Measurements from ENCODE around the gene SMTNL1.

SMTNL1 gene

GRCh38 chr11:57500926-57501325 is 36.5 kb upstream of the SMTNL1 start:
- Histone ChIP-seq H3K4me1 (ENCODE audit: control extremely low read depth in 1 of 4, control insufficient read depth in 4 of 4, insufficient read depth in 4 of 4, low read length in 3 of 4) (peaks cover 0 to 11% (median 5%) of the 10 kb centered on the region in 4 experiments), H3K4me3 (ENCODE audit: control insufficient read depth in 1 of 7, extremely low read depth in 1 of 7, insufficient read depth in 4 of 7, low read depth in 2 of 7, low read length in 6 of 7) (no peak overlapping the region), H3K9me3 (ENCODE audit: control extremely low read depth in 1 of 5, control insufficient read depth in 4 of 5, insufficient read depth in 2 of 5, low read depth in 1 of 5, low read length in 4 of 5) (no peaks in the 10 kb centered on the region), H3K27me3 (replicated peaks in 2 of 5; ENCODE audit: control insufficient read depth in 4 of 5, insufficient read depth in 5 of 5, low read length in 4 of 5) (no peaks in the 10 kb centered on the region), H3K27ac (ENCODE audit: insufficient read depth in 1 of 2, low read depth in 1 of 2, low read length in 2 of 2, poor library complexity in 1 of 2, severe bottlenecking in 2 of 2) (no peak overlapping the region), H3K36me3 (ENCODE audit: control insufficient read depth in 4 of 4, insufficient read depth in 4 of 4, low read length in 3 of 4) (peaks cover 11 to 72% (median 46%) of the 10 kb centered on the region in 4 experiments)
- ChIA-PET POLR2A (no interaction called here), CTCF (interaction anchor here (1.3 to 18.0 kb wide), 7 partner anchors 7 to 140 kb away, joined by 4 to 410 read pairs (median 14); partner anchors contain the start of genes SLC43A1 and TIMM10)
- no peak for DNase-seq
- 97% methylated on average over 11 of the region's 15 CpGs for WGBS (ENCODE audit: insufficient coverage)

GRCh38 chr11:57501953-57502352 is 35.4 kb upstream of the SMTNL1 start:
- Histone ChIP-seq H3K27ac (ENCODE audit: insufficient read depth in 1 of 2, low read depth in 1 of 2, low read length in 2 of 2, poor library complexity in 1 of 2, severe bottlenecking in 2 of 2) (no peak overlapping the region), H3K9me3 (ENCODE audit: control extremely low read depth in 1 of 5, control insufficient read depth in 4 of 5, insufficient read depth in 2 of 5, low read depth in 1 of 5, low read length in 4 of 5) (no peaks in the 10 kb centered on the region), H3K4me1 (ENCODE audit: control extremely low read depth in 1 of 4, control insufficient read depth in 4 of 4, insufficient read depth in 4 of 4, low read length in 3 of 4) (peaks cover 0 to 11% (median 5%) of the 10 kb centered on the region in 4 experiments), H3K27me3 (replicated peaks in 2 of 5; ENCODE audit: control insufficient read depth in 4 of 5, insufficient read depth in 5 of 5, low read length in 4 of 5) (no peaks in the 10 kb centered on the region), H3K36me3 (ENCODE audit: control insufficient read depth in 4 of 4, insufficient read depth in 4 of 4, low read length in 3 of 4) (peaks cover 7 to 69% (median 38%) of the 10 kb centered on the region in 4 experiments), H3K4me3 (ENCODE audit: control insufficient read depth in 1 of 7, extremely low read depth in 1 of 7, insufficient read depth in 4 of 7, low read depth in 2 of 7, low read length in 6 of 7) (no peak overlapping the region)
- 100% methylated on average over 3 of the region's 4 CpGs for WGBS (ENCODE audit: insufficient coverage)
- ChIA-PET CTCF (interaction anchor here (0.8 to 18.0 kb wide), 15 partner anchors 9 to 139 kb away, joined by 3 to 410 read pairs (median 6); partner anchors contain the start of genes SLC43A1 and TIMM10), POLR2A (no interaction called here)
- DNase-seq = no peak

GRCh38 chr11:57502376-57502775 is 35.0 kb upstream of the SMTNL1 start:
- POLR2A ChIA-PET = no interaction called here
- 100% methylated on average over 3 of the region's 3 CpGs for WGBS (ENCODE audit: insufficient coverage)
- no peaks in the 10 kb centered on the region for H3K9me3 ChIP-seq (ENCODE audit: control extremely low read depth in 1 of 5, control insufficient read depth in 4 of 5, insufficient read depth in 2 of 5, low read depth in 1 of 5, low read length in 4 of 5)
- CTCF ChIA-PET = interaction anchor here (0.8 to 18.0 kb wide), 15 partner anchors 9 to 139 kb away, joined by 3 to 410 read pairs (median 6); partner anchors contain the start of genes SLC43A1 and TIMM10
- H3K4me3 ChIP-seq (ENCODE audit: control insufficient read depth in 1 of 7, extremely low read depth in 1 of 7, insufficient read depth in 4 of 7, low read depth in 2 of 7, low read length in 6 of 7) = no peak overlapping the region
- peaks cover 7 to 66% (median 36%) of the 10 kb centered on the region in 4 experiments for H3K36me3 ChIP-seq (ENCODE audit: control insufficient read depth in 4 of 4, insufficient read depth in 4 of 4, low read length in 3 of 4)
- no peaks in the 10 kb centered on the region for H3K27me3 ChIP-seq (replicated peaks in 2 of 5; ENCODE audit: control insufficient read depth in 4 of 5, insufficient read depth in 5 of 5, low read length in 4 of 5)
- DNase-seq = no peak
- H3K4me1 ChIP-seq (ENCODE audit: control extremely low read depth in 1 of 4, control insufficient read depth in 4 of 4, insufficient read depth in 4 of 4, low read length in 3 of 4) = peaks cover 0 to 11% (median 5%) of the 10 kb centered on the region in 4 experiments
- no peak overlapping the region for H3K27ac ChIP-seq (ENCODE audit: insufficient read depth in 1 of 2, low read depth in 1 of 2, low read length in 2 of 2, poor library complexity in 1 of 2, severe bottlenecking in 2 of 2)

- Histone ChIP-seq H3K4me3 (ENCODE audit: control insufficient read depth in 1 of 7, extremely low read depth in 1 of 7, insufficient read depth in 4 of 7, low read depth in 2 of 7, low read length in 6 of 7) (no peak overlapping the region), H3K27me3 (replicated peaks in 2 of 5; ENCODE audit: control insufficient read depth in 4 of 5, insufficient read depth in 5 of 5, low read length in 4 of 5) (no peaks in the 10 kb centered on the region), H3K27ac (ENCODE audit: insufficient read depth in 1 of 2, low read depth in 1 of 2, low read length in 2 of 2, poor library complexity in 1 of 2, severe bottlenecking in 2 of 2) (no peak overlapping the region), H3K4me1 (ENCODE audit: control extremely low read depth in 1 of 4, control insufficient read depth in 4 of 4, insufficient read depth in 4 of 4, low read length in 3 of 4) (peaks cover 0 to 11% (median 5%) of the 10 kb centered on the region in 4 experiments), H3K9me3 (ENCODE audit: control extremely low read depth in 1 of 5, control insufficient read depth in 4 of 5, insufficient read depth in 2 of 5, low read depth in 1 of 5, low read length in 4 of 5) (no peaks in the 10 kb centered on the region), H3K36me3 (ENCODE audit: control insufficient read depth in 4 of 4, insufficient read depth in 4 of 4, low read length in 3 of 4) (peaks cover 7 to 63% (median 34%) of the 10 kb centered on the region in 4 experiments)
- no peak for DNase-seq
- ChIA-PET CTCF (interaction anchor here (1.2 to 18.0 kb wide), 11 partner anchors 9 to 138 kb away, joined by 3 to 410 read pairs (median 10); partner anchors contain the start of genes SLC43A1 and TIMM10), POLR2A (no interaction called here)
Measured at GRCh38 chr11:57502870-57503269, 34.5 kb upstream of the SMTNL1 start.

GRCh38 chr11:57504511-57504910 is 32.9 kb upstream of the SMTNL1 start:
- H3K36me3 ChIP-seq (ENCODE audit: control insufficient read depth in 4 of 4, insufficient read depth in 4 of 4, low read length in 3 of 4) = peaks cover 7 to 56% (median 29%) of the 10 kb centered on the region in 4 experiments
- ChIA-PET POLR2A (no interaction called here), CTCF (interaction anchor here (0.7 to 6.1 kb wide), 9 partner anchors 8 to 47 kb away, joined by 3 to 56 read pairs (median 6); partner anchors contain the start of gene SLC43A1)
- H3K27ac ChIP-seq (ENCODE audit: insufficient read depth in 1 of 2, low read depth in 1 of 2, low read length in 2 of 2, poor library complexity in 1 of 2, severe bottlenecking in 2 of 2) = no peak overlapping the region
- H3K9me3 ChIP-seq (ENCODE audit: control extremely low read depth in 1 of 5, control insufficient read depth in 4 of 5, insufficient read depth in 2 of 5, low read depth in 1 of 5, low read length in 4 of 5) = no peaks in the 10 kb centered on the region
- H3K4me1 ChIP-seq (ENCODE audit: control extremely low read depth in 1 of 4, control insufficient read depth in 4 of 4, insufficient read depth in 4 of 4, low read length in 3 of 4) = peaks cover 0 to 8% (median 2%) of the 10 kb centered on the region in 4 experiments
- DNase-seq = no peak
- 100% methylated on average over 4 of the region's 4 CpGs for WGBS (ENCODE audit: insufficient coverage)
- no peak overlapping the region for H3K4me3 ChIP-seq (ENCODE audit: control insufficient read depth in 1 of 7, extremely low read depth in 1 of 7, insufficient read depth in 4 of 7, low read depth in 2 of 7, low read length in 6 of 7)
- H3K27me3 ChIP-seq (replicated peaks in 2 of 5; ENCODE audit: control insufficient read depth in 4 of 5, insufficient read depth in 5 of 5, low read length in 4 of 5) = no peaks in the 10 kb centered on the region

GRCh38 chr11:57506522-57506921 is 30.9 kb upstream of the SMTNL1 start:
- POLR2A ChIA-PET = no interaction called here
- H3K27me3 ChIP-seq (replicated peaks in 2 of 5; ENCODE audit: control insufficient read depth in 4 of 5, insufficient read depth in 5 of 5, low read length in 4 of 5) = no peaks in the 10 kb centered on the region

More at GRCh38 chr11:57506522-57506921, 30.9 kb upstream of the SMTNL1 start:
- WGBS (ENCODE audit: insufficient coverage) = 88% methylated on average over 1 of the region's 1 CpG
- H3K9me3 ChIP-seq (ENCODE audit: control extremely low read depth in 1 of 5, control insufficient read depth in 4 of 5, insufficient read depth in 2 of 5, low read depth in 1 of 5, low read length in 4 of 5) = no peaks in the 10 kb centered on the region
- no peaks in the 10 kb centered on the region for H3K4me1 ChIP-seq (ENCODE audit: control extremely low read depth in 1 of 4, control insufficient read depth in 4 of 4, insufficient read depth in 4 of 4, low read length in 3 of 4)
- DNase-seq = no peak
- no peak overlapping the region for H3K4me3 ChIP-seq (ENCODE audit: control insufficient read depth in 1 of 7, extremely low read depth in 1 of 7, insufficient read depth in 4 of 7, low read depth in 2 of 7, low read length in 6 of 7)
- peaks cover 7 to 35% (median 19%) of the 10 kb centered on the region in 4 experiments for H3K36me3 ChIP-seq (ENCODE audit: control insufficient read depth in 4 of 4, insufficient read depth in 4 of 4, low read length in 3 of 4)
- H3K27ac ChIP-seq (ENCODE audit: insufficient read depth in 1 of 2, low read depth in 1 of 2, low read length in 2 of 2, poor library complexity in 1 of 2, severe bottlenecking in 2 of 2) = no peak overlapping the region
- CTCF ChIA-PET = interaction anchor here (0.6 to 6.1 kb wide), 11 partner anchors 9 to 1520 kb away, joined by 3 to 56 read pairs (median 4); partner anchors contain the start of gene SLC43A1

Measured in common myeloid progenitor, CD34-positive (primary cell).